Activated CD4-positive, alpha-beta T cell treated with anti-CD3 and anti-CD28 coated beads for 36 hours (primary cell): ENCODE data around the gene SNX5. TPM values are rescaled to one million over a fixed set of nuclear protein-coding genes. Genes with fewer than 3 reads are reported as not detected.

ENCODE experiments used
- ATAC-seq: fragments of 200-7000 bp; cut with Tn5 transposase; one replicate; pipeline ENCODE4 v1.10.0; 2021; ENCODE audit warnings: mild to moderate bottlenecking, moderate library complexity
- CTCF ChIA-PET: fragments of 350-600 bp; sonication (Branson Sonifier 250); formaldehyde crosslinking; loops from one replicate; lab custom pipeline; 2021; ENCODE audit warnings: antibody characterized with exemption; lab: Charles Lee
- POLR2A ChIA-PET: fragments of 350-600 bp; sonication (Branson Sonifier 250); formaldehyde crosslinking; loops from one replicate; lab custom pipeline; 2021; ENCODE audit warnings: antibody characterized with exemption, inconsistent platforms; lab: Charles Lee
- DNase-seq: peaks from one replicate; pipeline ENCODE4 v3.0.0-alpha.2; 2020
- H3K27ac Mint-ChIP-seq: one replicate; pipeline ENCODE4 v1.8.0; 2021; ENCODE audit warnings: mixed read lengths
- H3K27me3 Mint-ChIP-seq: one replicate; pipeline ENCODE4 v1.8.0; 2021; ENCODE audit warnings: mixed read lengths
- H3K36me3 Mint-ChIP-seq: one replicate; pipeline ENCODE4 v1.8.0; 2021; ENCODE audit warnings: low read depth, mixed read lengths
- H3K4me1 Mint-ChIP-seq: one replicate; pipeline ENCODE4 v1.8.0; 2021; ENCODE audit warnings: mixed read lengths
- H3K4me3 Mint-ChIP-seq: one replicate; pipeline ENCODE4 v1.8.0; 2021; ENCODE audit warnings: mild to moderate bottlenecking, moderate library complexity, mixed read lengths
- H3K9me3 Mint-ChIP-seq: one replicate; pipeline ENCODE4 v1.8.0; 2021; ENCODE audit warnings: low read depth, mixed read lengths
- intact Hi-C, 2 experiments: fragments of 100-400 bp; cut with DNase I in 1 of 2; cut with micrococcal nuclease in 1 of 2; formaldehyde crosslinking; loops; one replicate each; pipeline versions ENCODE4 v1.14.2 to v1.15.1; 2022 to 2024; cut with DNase I, micrococcal nuclease
- total RNA-seq, 2 experiments: library from RNA; stranded (reverse); gene quantifications; one replicate each; pipeline ENCODE4 v1.2.3, GENCODE V29; 2021

The SNX5 gene
- total RNA-seq, 2 experiments from 2014 or later = 204 to 227 TPM

DNA sequence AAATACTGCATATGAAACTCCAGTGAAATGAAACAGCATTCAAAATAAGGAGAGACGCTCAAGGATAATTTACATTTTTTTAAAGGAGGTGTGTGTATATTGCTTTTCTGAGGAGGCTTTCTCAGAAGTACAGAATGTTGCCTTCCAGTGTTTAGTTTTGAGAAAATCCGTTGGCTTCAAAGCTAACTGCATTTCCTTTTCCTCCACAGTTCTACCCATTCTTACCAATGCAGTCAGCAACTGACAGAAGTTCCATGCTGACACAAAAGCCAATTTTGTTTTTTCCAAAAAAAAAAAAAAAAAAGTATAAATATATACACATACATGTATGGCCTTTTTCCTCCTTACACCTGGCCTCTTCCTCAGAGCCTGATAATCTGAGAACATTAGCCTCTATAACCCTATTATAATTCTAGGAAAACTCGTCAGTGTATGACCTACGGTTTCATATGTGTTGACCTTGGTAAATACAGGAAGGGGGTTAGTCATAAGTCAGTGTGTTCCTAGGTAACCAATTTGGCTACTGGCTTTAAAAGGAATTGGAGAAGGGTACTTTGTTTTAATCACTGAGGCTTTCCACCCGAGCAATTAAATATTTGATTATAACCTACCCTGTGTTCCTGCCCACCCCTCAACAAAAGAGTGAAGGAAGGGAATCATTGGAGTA is 24.4 kb upstream of the SNX5 start:
- Mint-ChIP-seq H3K36me3 (peaks cover 15% of the 10 kb centered on the region), H3K4me1 (peaks cover 31% of the 10 kb centered on the region), H3K4me3 (no peak overlapping the region), H3K27me3 (no peaks in the 10 kb centered on the region), H3K9me3 (no peaks in the 10 kb centered on the region), H3K27ac (peak overlapping the region; percentile 70)
- CTCF ChIA-PET = interaction anchor here (0.9 to 2.5 kb wide), 4 partner anchors 19 to 44 kb away, joined by 3 to 11 read pairs (median 3); no protein-coding TSS in a partner anchor
- intact Hi-C loops = loop anchor here (1.0 to 10.0 kb wide), 11 partner anchors 24 to 512 kb away; partner anchors contain the start of genes MGME1 (in 2 of the 2), BFSP1 (in 1 of the 2), KAT14 (in 1 of the 2) and PET117 (in 1 of the 2)
- DNase-seq (no peak), ATAC-seq (peak; percentile 31)
- POLR2A ChIA-PET = interaction anchor here (1.0 kb wide), 1 partner anchor 22 kb away, joined by 6 read pairs; no protein-coding TSS in a partner anchor

DNA sequence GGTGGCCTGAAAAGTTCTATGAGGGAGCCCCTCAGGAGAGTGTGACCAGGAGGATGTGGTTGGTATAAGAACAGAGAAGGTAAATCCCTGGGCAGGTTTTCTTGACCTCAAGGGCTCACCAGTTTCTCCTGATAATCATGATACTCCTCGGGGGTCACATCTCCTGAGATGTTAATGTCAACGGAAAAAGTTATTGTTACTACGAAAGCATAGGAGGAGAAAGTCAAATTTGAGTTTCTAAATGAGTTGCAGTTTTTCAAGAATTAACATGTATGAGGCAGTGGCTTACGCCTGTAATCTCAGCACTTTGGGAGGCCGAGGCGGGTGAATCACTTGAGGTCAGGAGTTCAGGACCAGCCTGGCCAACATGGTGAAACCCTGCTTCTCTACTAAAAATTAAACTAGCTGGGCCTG is 23.6 kb upstream of the SNX5 start:
- H3K4me1 Mint-ChIP-seq = peaks cover 37% of the 10 kb centered on the region
- H3K27me3 Mint-ChIP-seq = no peaks in the 10 kb centered on the region
- no peaks in the 10 kb centered on the region for H3K9me3 Mint-ChIP-seq
- H3K36me3 Mint-ChIP-seq = peaks cover 18% of the 10 kb centered on the region
- peak; percentile 77 for DNase-seq
- POLR2A ChIA-PET = interaction anchor here (1.0 kb wide), 1 partner anchor 21 kb away, joined by 6 read pairs; no protein-coding TSS in a partner anchor
- ATAC-seq = peak; percentile 87
- H3K27ac Mint-ChIP-seq = peak overlapping the region; percentile 70
- peak overlapping the region; percentile 46 for H3K4me3 Mint-ChIP-seq
- CTCF ChIA-PET = interaction anchor here (0.9 to 2.5 kb wide), 2 partner anchors 19 to 22 kb away, joined by 3 to 11 read pairs; no protein-coding TSS in a partner anchor
- intact Hi-C loops = loop anchor here (1.0 to 10.0 kb wide), 11 partner anchors 23 to 513 kb away; partner anchors contain the start of genes MGME1 (in 2 of the 2), BFSP1 (in 1 of the 2), KAT14 (in 1 of the 2) and PET117 (in 1 of the 2)

GRCh38 chr20:17990278-17990972 is 21.8 kb upstream of the SNX5 start:
- no peaks in the 10 kb centered on the region for H3K9me3 Mint-ChIP-seq
- H3K27ac Mint-ChIP-seq = no peak overlapping the region
- no peaks in the 10 kb centered on the region for H3K27me3 Mint-ChIP-seq
- DNase-seq (no peak), ATAC-seq (no peak)
- peaks cover 31% of the 10 kb centered on the region for H3K4me1 Mint-ChIP-seq
- ChIA-PET POLR2A (no interaction called here), CTCF (interaction anchor here (0.9 to 2.1 kb wide), 3 partner anchors 8 to 51 kb away, joined by 3 to 5 read pairs (median 4); no protein-coding TSS in a partner anchor)
- no peak overlapping the region for H3K4me3 Mint-ChIP-seq
- intact Hi-C loops = loop anchor here (5.0 to 10.0 kb wide), 5 partner anchors 33 to 514 kb away; partner anchors contain the start of genes BFSP1 (in 1 of the 2), KAT14 (in 1 of the 2), PET117 (in 1 of the 2) and SEC23B (in 1 of the 2)
- peaks cover 20% of the 10 kb centered on the region for H3K36me3 Mint-ChIP-seq

GRCh38 chr20:17987988-17988387 is 19.4 kb upstream of the SNX5 start:
- ATAC-seq (no peak), DNase-seq (no peak)
- H3K27me3 Mint-ChIP-seq = no peaks in the 10 kb centered on the region
- peaks cover 24% of the 10 kb centered on the region for H3K4me1 Mint-ChIP-seq
- intact Hi-C loops = no loop called here
- no peaks in the 10 kb centered on the region for H3K9me3 Mint-ChIP-seq
- ChIA-PET CTCF (interaction anchor here (0.5 to 1.9 kb wide), 3 partner anchors 18 to 293 kb away, joined by 3 to 8 read pairs (median 3); no protein-coding TSS in a partner anchor), POLR2A (interaction anchor here (1.0 kb wide), 1 partner anchor 21 kb away, joined by 4 read pairs; no protein-coding TSS in a partner anchor)
- no peak overlapping the region for H3K4me3 Mint-ChIP-seq
- no peak overlapping the region for H3K27ac Mint-ChIP-seq
- peaks cover 29% of the 10 kb centered on the region for H3K36me3 Mint-ChIP-seq

- intact Hi-C loops = no loop called here
- no peaks in the 10 kb centered on the region for H3K27me3 Mint-ChIP-seq
- peaks cover 12% of the 10 kb centered on the region for H3K4me1 Mint-ChIP-seq
- ChIA-PET CTCF (interaction anchor here (0.6 to 0.9 kb wide), 2 partner anchors 10 to 340 kb away, joined by 3 read pairs; no protein-coding TSS in a partner anchor), POLR2A (no interaction called here)
- no peak for DNase-seq
- H3K9me3 Mint-ChIP-seq = no peaks in the 10 kb centered on the region
- H3K4me3 Mint-ChIP-seq = no peak overlapping the region
- ATAC-seq = no peak
- no peak overlapping the region for H3K27ac Mint-ChIP-seq
- H3K36me3 Mint-ChIP-seq = peaks cover 32% of the 10 kb centered on the region
Observed at GRCh38 chr20:17985388-17986018, 16.9 kb upstream of the SNX5 start.

DNA sequence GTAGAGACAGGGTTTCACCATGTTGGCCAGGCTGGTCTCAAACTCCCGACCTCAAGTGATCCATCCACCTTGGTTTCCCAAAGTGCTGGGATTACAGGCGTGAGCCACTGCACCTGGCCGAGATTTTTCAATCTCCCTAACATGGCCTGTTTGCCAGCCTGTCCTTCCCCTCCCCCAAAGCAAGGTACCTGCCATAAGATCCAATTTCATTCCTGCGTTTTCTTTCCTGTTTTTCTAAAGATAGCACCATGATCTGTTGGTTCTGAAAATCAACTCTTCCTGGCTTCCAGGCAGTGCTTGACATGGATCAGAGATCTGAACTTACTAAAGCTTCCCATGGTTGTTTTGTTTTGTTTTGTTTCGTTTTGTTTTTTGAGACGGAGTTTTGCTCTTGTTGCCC is 7.7 kb upstream of the SNX5 start:
- no peaks in the 10 kb centered on the region for H3K27me3 Mint-ChIP-seq
- no peaks in the 10 kb centered on the region for H3K9me3 Mint-ChIP-seq
- no peak overlapping the region for H3K4me3 Mint-ChIP-seq
- peaks cover 33% of the 10 kb centered on the region for H3K4me1 Mint-ChIP-seq
- no peak overlapping the region for H3K27ac Mint-ChIP-seq
- POLR2A ChIA-PET = interaction anchor here (1.8 kb wide), 1 partner anchor 21 kb away, joined by 5 read pairs; no protein-coding TSS in a partner anchor
- DNase-seq (no peak), ATAC-seq (no peak)
- H3K36me3 Mint-ChIP-seq = peaks cover 49% of the 10 kb centered on the region
- CTCF ChIA-PET = interaction anchor here (0.6 to 1.1 kb wide), 3 partner anchors 8 to 72 kb away, joined by 3 read pairs; no protein-coding TSS in a partner anchor
- intact Hi-C loops = no loop called here

GRCh38 chr20:17972121-17972520 is 3.5 kb upstream of the SNX5 start:
- ChIA-PET CTCF (interaction anchor here (3.0 kb wide), 1 partner anchor 23 kb away, joined by 8 read pairs; no protein-coding TSS in a partner anchor), POLR2A (no interaction called here)
- Mint-ChIP-seq H3K9me3 (no peaks in the 10 kb centered on the region), H3K4me3 (peak overlapping the region; percentile 87), H3K36me3 (peaks cover 64% of the 10 kb centered on the region), H3K27ac (peak overlapping the region; percentile 25), H3K4me1 (peaks cover 39% of the 10 kb centered on the region), H3K27me3 (no peaks in the 10 kb centered on the region)
- intact Hi-C loops = no loop called here
- DNase-seq (no peak), ATAC-seq (no peak)

DNA sequence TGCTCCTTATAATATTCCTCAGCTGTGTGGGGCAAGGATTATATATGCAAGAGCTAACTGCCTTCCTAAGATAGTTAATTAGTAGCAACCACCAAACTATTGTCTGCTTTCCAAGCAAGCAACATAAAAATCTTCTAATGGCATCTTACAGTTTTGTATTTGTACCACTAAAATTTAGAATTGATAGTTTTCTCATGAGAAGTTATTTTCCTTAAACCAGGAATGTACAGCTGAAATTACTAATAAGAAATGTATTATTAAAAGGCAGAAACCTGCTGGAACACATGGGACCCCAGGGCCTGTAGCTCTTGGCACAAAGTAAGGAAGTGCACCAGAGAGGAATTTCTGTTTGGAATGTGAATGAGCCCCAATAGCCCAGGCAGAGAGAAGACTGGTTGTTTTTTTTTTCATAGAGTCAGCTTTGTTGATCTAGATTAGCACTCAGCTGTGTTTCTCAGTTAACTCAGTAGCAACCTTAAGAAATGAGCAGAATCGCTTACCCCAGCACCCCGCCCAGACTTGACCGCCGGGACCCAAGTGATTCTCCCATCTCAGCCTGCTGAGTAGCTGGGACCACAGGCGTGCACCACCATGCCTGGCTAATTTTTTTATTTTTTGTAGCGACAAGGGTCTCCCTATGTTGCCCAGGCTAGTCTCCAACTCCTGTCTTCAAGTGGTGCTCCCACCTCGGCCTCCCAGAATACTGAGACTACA is 2.9 kb upstream of the SNX5 start:
- Mint-ChIP-seq H3K27ac (peak overlapping the region; percentile 25), H3K27me3 (no peaks in the 10 kb centered on the region), H3K9me3 (no peaks in the 10 kb centered on the region), H3K4me1 (peaks cover 41% of the 10 kb centered on the region), H3K4me3 (peak overlapping the region; percentile 87), H3K36me3 (peaks cover 69% of the 10 kb centered on the region)
- CTCF ChIA-PET = interaction anchor here (0.5 to 3.0 kb wide), 6 partner anchors 10 to 526 kb away, joined by 3 to 11 read pairs (median 8); no protein-coding TSS in a partner anchor
- POLR2A ChIA-PET = interaction anchor here (0.7 kb wide), 4 partner anchors 21 to 323 kb away, joined by 3 to 11 read pairs (median 5); no protein-coding TSS in a partner anchor
- ATAC-seq (no peak), DNase-seq (no peak)
- intact Hi-C loops = no loop called here

- Mint-ChIP-seq H3K4me3 (peak overlapping the region; percentile 87), H3K27ac (peak overlapping the region; percentile 96), H3K36me3 (peaks cover 75% of the 10 kb centered on the region), H3K27me3 (no peaks in the 10 kb centered on the region), H3K9me3 (no peaks in the 10 kb centered on the region), H3K4me1 (peaks cover 46% of the 10 kb centered on the region)
- ATAC-seq (no peak), DNase-seq (peak; percentile 47)
- ChIA-PET POLR2A (interaction anchor here (0.7 to 1.8 kb wide), 3 partner anchors 11 to 530 kb away, joined by 3 to 6 read pairs (median 4); partner anchors contain the start of gene RRBP1), CTCF (interaction anchor here (0.8 to 3.0 kb wide), 6 partner anchors 14 to 319 kb away, joined by 3 to 11 read pairs (median 7); partner anchors contain the start of gene ZNF133)
- intact Hi-C loops = loop anchor here (1.0 to 10.0 kb wide), 10 partner anchors 22 to 595 kb away; partner anchors contain the start of genes SEC23B (in 2 of the 2), ZNF133 (in 2 of the 2), DSTN (in 1 of the 2) and SMIM26 (in 1 of the 2)
Observed at GRCh38 chr20:17969884-17970409, 1.4 kb upstream of the SNX5 start.
